ENCODE results near the gene ZBTB37.

Gene ZBTB37, protein sequence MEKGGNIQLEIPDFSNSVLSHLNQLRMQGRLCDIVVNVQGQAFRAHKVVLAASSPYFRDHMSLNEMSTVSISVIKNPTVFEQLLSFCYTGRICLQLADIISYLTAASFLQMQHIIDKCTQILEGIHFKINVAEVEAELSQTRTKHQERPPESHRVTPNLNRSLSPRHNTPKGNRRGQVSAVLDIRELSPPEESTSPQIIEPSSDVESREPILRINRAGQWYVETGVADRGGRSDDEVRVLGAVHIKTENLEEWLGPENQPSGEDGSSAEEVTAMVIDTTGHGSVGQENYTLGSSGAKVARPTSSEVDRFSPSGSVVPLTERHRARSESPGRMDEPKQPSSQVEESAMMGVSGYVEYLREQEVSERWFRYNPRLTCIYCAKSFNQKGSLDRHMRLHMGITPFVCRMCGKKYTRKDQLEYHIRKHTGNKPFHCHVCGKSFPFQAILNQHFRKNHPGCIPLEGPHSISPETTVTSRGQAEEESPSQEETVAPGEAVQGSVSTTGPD

DNA sequence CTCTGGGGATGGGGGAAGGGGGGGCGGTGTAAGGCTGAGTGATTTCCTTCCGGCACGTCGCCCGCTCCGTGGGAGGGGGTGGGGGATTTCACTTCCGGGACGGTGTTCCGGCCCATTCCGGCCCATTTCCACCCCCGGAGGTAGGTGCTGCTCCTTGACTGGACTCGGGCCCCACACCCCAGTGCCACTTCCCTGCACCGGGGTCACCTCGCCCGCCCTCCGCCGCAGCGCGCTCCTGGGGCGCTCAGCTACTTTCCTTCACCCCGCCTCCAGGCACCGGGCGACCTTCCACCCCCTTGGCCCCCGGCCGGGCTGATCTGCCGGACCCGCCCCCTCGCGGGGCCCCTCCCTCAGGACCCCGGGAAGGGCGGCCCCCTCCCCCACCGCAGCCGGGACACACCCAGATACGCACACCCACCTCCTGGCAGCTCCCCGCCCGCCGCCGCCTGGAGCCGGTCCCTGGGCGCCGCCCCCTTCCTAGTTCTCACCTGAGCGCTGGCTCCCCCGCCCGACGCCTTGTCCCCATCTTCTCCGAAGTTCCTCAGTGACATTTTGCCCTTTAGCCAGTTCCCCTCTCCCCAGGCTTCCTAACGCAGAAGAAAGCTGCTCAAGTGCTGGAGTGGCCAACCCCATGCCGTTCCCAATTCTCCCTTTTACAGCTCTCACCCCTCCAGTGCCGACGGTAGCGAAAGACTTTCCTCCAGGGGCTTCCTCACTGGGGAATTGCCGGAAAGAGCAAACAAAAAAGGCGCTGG is at the start of gene ZBTB37:
TSS of gene ZBTB37 (plus strand) at position 115 of the 755 bp plus-strand sequence. CDS start 1,846 bp downstream, outside the sequence.
- Histone ChIP-seq H3K27ac (peak within 1 kb of the TSS; percentile 83), H3K4me2 (peak within 1 kb of the TSS; percentile 100), H3K36me3 (ENCODE audit: insufficient read depth) (peaks cover 39% of the 10 kb centered on the region), H3K4me3 (IDR thresholded peaks at IDR 0.05; ENCODE audit: insufficient read depth, low read depth, low read length) (peak within 1 kb of the TSS; percentile 96), H3K4me1 (ENCODE audit: low read depth, poor library complexity, severe bottlenecking) (peaks cover 50% of the 10 kb centered on the region), H3K9ac (peak within 1 kb of the TSS; percentile 91), H4K20me1 (ENCODE audit: insufficient read depth) (peaks cover 35% of the 10 kb centered on the region), H2AFZ (ENCODE audit: low read depth) (peak within 1 kb of the TSS; percentile 94), H3K79me2 (ENCODE audit: insufficient read depth, low read depth) (peaks cover 40% of the 10 kb centered on the region), H3K27me3 (ENCODE audit: insufficient read depth, low read depth) (no peaks in the 10 kb centered on the region)
- TF ChIP-seq, protein P1, sequence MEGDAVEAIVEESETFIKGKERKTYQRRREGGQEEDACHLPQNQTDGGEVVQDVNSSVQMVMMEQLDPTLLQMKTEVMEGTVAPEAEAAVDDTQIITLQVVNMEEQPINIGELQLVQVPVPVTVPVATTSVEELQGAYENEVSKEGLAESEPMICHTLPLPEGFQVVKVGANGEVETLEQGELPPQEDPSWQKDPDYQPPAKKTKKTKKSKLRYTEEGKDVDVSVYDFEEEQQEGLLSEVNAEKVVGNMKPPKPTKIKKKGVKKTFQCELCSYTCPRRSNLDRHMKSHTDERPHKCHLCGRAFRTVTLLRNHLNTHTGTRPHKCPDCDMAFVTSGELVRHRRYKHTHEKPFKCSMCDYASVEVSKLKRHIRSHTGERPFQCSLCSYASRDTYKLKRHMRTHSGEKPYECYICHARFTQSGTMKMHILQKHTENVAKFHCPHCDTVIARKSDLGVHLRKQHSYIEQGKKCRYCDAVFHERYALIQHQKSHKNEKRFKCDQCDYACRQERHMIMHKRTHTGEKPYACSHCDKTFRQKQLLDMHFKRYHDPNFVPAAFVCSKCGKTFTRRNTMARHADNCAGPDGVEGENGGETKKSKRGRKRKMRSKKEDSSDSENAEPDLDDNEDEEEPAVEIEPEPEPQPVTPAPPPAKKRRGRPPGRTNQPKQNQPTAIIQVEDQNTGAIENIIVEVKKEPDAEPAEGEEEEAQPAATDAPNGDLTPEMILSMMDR (conservative IDR thresholded peaks at IDR 0.05; ENCODE audit: low read depth, low read length) = 0 out of 2 replicates have a peak, but pooled peaks have one; percentile 22

DNA sequence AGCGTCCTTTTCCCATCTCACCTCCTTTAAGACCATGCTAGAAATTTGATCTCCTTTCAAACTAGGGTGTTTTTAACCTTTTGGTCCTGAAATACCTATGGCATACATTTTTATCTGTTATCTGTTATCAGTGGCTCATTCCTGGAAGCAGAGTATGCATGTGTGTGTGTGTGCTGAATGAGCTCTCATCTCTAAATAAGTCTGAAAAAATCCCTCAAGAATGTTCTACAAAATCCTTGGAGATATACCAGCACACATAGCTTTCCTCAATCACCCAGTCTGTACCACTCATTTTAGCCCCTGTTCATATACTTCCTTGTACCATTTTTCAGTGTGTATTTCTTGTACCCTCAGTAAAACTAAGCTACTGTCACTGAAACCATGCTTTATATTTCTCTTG is 49.7 kb upstream of the ZBTB37 start:
- Histone ChIP-seq H3K79me2 (ENCODE audit: insufficient read depth, low read depth) (peaks cover 92% of the 10 kb centered on the region), H3K27ac (no peak overlapping the region), H3K4me3 (IDR thresholded peaks at IDR 0.05; ENCODE audit: insufficient read depth, low read depth, low read length) (no peak overlapping the region), H3K27me3 (ENCODE audit: insufficient read depth, low read depth) (no peaks in the 10 kb centered on the region), H3K36me3 (ENCODE audit: insufficient read depth) (no peaks in the 10 kb centered on the region), H3K4me2 (no peak overlapping the region), H3K4me1 (ENCODE audit: low read depth, poor library complexity, severe bottlenecking) (peaks cover 17% of the 10 kb centered on the region), H4K20me1 (ENCODE audit: insufficient read depth) (no peaks in the 10 kb centered on the region), H3K9ac (no peak overlapping the region), H2AFZ (ENCODE audit: low read depth) (no peak overlapping the region)
- TF ChIP-seq, protein P1 (conservative IDR thresholded peaks at IDR 0.05; ENCODE audit: low read depth, low read length) = no peak

DNA sequence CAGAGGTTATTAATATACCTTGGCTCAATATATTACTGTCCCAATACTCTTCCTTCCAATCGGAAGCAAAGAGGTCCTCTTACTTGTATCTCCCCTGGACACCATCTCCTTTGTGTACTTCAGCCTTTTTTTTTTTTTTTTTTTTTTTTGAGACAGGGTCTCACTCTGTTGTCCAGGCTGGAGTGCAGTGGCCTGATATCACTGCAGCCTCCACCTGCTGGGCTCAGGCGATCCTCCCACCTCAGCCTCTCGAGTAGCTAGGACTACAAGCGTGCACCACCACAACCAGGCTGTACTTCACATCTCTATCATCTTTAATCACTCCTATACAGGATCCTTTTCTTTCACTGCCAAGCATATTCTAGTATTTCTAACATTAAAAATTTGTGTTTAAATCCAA is 46.5 kb upstream of the ZBTB37 start:
- H3K27ac ChIP-seq = no peak overlapping the region
- H3K4me1 ChIP-seq (ENCODE audit: low read depth, poor library complexity, severe bottlenecking) = peaks cover 25% of the 10 kb centered on the region
- no peak overlapping the region for H3K4me3 ChIP-seq (IDR thresholded peaks at IDR 0.05; ENCODE audit: insufficient read depth, low read depth, low read length)
- no peaks in the 10 kb centered on the region for H3K27me3 ChIP-seq (ENCODE audit: insufficient read depth, low read depth)
- H3K9ac ChIP-seq = no peak overlapping the region
- no peaks in the 10 kb centered on the region for H4K20me1 ChIP-seq (ENCODE audit: insufficient read depth)
- no peaks in the 10 kb centered on the region for H3K36me3 ChIP-seq (ENCODE audit: insufficient read depth)
- peak overlapping the region; percentile 87; the same call in 1 of the 2 replicates for H3K4me2 ChIP-seq
- H3K79me2 ChIP-seq (ENCODE audit: insufficient read depth, low read depth) = peaks cover 77% of the 10 kb centered on the region
- no peak overlapping the region for H2AFZ ChIP-seq (ENCODE audit: low read depth)
- TF ChIP-seq, protein P1 (conservative IDR thresholded peaks at IDR 0.05; ENCODE audit: low read depth, low read length) = no peak

DNA sequence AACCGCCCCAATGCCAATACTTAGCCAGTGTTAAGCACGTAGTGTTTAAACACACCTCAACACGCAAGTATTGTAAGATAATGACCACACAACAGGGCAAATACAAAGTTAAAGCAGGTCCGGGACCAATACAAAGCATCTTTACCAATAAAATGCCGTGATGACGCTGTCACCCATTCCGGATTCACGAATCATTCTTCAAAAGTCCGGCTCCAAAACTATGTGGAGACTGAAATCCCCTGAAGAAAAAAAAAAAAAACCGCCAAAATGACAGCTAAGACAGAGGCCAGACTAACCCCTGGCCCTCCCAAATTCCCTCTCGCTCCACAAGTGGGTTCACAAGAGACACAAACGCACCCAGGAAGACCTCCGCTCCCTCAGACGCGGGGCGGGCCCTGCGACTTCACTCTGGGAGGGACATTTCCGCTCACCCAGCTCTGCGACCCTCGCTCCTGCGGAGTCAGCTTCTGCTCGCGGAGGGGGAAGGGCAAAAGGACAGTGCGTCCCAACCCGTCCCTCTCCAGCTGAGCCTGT is 44.3 kb upstream of the ZBTB37 start:
- peaks cover 26% of the 10 kb centered on the region for H3K4me1 ChIP-seq (ENCODE audit: low read depth, poor library complexity, severe bottlenecking)
- H3K27ac ChIP-seq = peak overlapping the region; percentile 93
- peak overlapping the region; percentile 87 for H3K4me2 ChIP-seq
- TF ChIP-seq, protein P1 (conservative IDR thresholded peaks at IDR 0.05; ENCODE audit: low read depth, low read length) = no peak
- H3K79me2 ChIP-seq (ENCODE audit: insufficient read depth, low read depth) = peaks cover 58% of the 10 kb centered on the region
- no peak overlapping the region for H3K4me3 ChIP-seq (IDR thresholded peaks at IDR 0.05; ENCODE audit: insufficient read depth, low read depth, low read length)
- H2AFZ ChIP-seq (ENCODE audit: low read depth) = peak overlapping the region; percentile 64
- peak overlapping the region; percentile 93 for H3K9ac ChIP-seq
- no peaks in the 10 kb centered on the region for H3K27me3 ChIP-seq (ENCODE audit: insufficient read depth, low read depth)
- no peaks in the 10 kb centered on the region for H4K20me1 ChIP-seq (ENCODE audit: insufficient read depth)
- H3K36me3 ChIP-seq (ENCODE audit: insufficient read depth) = no peaks in the 10 kb centered on the region

All from KMS-11 (cell line).